Activated T-helper 1 cell treated with Interleukin-2 at 50 U/mL for 16 hours (primary cell): ENCODE measurements around the gene RAB24.

Source experiments
- DNase-seq: peaks from one replicate; pipeline ENCODE4 v3.0.0-alpha.2; 2020; ENCODE audit warnings: low read depth

Gene RAB24

GRCh38 chr5:177333420-177334154 is 30.1 kb upstream of the RAB24 start:
- DNase-seq = no peak

DNA sequence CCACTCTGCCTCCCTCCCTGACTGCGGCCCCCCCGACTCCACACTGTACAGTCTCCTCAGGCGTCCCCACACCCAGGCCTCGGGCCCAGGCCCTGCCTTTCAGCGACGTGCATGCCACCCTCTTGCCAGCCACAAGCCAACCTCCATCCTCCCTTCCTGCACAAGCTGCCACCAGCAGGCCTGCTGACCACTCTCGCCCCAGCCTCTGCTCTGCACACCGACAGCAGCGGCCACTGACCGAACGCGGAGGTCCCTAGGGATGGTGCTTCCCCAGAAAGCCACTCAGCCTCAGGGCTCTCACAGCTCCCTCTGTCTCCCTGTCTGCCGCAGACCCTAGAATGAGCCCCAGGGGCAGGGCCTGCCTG is 29.4 kb upstream of the RAB24 start:
- no peak for DNase-seq

DNA sequence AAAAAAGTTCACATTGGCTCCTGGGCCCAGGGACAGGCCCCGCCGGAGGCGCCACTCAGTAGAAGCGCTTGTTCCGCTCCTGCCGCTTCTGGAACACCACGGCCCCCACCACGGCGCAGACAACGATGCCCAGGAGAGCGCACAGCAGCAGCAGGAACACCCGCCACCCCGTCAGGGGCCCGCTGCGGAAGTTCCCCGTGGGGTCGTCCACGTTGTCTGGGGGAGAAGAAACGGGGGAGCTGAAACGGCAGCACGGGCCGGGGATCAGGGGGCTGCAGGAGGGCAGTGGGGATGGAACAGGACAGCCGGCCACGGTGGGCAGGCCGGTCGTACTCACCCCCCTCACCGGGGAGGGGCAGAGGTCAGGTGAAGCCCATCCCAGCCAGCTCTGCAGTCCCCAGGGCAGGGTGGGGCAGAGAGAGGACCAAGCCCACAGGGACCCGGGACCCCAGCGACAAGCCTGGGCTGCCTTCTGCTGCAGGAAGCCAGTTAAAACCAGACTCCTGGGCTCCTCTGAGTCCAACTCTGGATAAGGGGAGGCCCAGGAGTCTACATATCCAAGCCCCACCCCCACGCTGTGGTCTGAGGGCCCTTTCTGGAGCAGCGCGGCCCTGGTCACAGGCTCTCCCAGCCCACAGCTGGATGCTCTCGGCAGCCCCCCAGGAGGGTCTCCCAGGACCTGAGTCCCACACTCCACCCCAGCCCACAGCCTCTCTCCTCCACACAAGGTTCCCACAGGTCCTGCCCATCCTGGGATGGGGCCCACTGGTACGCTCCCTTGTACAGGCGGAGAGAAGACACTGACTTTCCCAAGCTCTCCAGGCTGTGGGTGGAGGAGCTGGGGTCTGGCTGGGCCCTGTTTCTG is 28.7 kb upstream of the RAB24 start:
- no peak for DNase-seq

DNA sequence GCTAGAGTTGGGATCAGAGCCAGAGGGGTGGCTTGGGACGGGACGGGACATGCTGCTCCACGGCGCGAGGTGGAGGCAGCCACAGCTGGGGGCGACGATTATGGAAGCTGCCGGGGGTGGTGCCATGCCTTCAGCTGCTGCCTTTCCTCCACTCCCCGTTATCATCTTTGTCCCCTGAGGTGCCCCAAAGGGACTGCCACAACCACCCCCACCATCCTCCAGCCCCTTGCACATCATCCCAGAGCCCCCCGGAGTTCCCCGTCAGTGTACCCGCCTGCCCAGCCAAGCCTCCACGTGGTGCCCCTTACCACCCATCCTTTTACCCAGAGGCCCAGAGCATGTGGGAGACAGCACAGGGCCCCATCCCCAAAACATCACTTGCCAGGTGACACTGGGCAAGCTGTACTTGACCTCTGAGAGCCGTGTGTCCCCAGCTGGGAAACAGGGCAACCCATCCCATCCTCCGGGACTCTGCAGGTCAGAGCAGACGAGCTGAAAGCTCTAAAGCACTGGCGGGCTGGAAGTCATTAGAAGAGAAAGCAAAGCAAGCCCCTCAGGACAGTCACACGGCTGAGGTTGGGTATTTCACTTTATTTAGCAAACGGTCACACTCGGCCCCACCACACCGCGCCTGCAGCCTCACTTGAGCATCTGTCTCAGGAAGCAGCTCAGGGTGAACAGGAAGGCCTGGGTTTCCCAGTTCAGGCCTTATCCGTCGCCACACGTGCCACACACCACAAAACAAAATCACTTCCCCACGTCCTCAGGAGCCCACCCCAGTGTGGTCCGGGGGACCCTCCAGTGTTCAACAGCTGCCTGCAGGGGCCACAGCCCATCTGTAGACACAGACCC is 27.7 kb upstream of the RAB24 start:
- no peak for DNase-seq

DNA sequence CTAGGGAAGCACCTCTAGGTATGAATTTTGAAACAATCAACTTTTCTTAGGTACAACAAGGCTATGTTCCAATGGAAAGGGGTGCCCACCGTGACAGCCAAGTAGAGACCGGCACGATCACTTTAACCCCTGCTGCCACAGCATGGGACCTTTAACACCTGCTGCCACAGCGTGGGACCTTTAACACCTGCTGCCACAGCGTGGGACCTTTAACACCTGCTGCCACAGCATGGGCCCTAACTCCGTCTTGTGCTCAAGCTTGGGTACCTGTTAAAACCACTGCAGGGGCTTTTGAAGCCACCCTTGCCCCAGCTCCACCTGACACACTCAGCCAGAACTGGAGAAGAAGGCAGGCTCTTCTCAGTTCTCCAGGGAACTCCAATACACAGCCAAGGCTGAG is 26.4 kb upstream of the RAB24 start:
- DNase-seq = no peak

DNA sequence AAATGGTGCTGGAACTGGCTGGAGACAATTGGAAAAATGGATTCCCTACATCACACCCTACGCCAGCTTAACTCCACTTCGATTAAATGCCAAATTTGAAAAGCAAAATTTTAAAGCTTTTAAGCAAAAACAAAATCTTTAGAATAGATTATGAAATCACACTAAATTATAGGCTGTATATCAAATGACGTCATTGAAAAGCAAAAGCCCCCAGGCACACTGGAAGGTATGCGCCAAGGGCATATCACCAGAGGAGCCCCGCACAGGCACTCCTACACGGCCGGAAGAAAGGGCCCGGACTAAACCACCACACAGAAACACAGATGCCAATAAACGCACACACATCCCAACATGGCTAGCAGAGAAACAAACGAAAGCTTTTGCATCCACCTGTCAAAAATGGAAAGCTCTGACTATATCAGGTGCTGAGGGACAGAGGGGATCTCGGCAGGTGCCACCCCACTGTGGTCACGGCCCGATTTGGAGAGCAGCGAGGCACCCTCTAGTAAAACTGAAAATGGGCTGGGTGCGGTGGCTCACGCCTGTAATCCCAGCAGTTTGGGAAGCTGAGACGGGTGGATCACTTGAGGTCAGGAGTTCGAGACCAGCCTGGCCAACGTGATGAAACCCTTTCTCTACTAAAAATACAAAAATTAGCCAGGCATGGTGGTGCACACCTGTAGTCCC is 25.2 kb upstream of the RAB24 start:
- DNase-seq = no peak

DNA sequence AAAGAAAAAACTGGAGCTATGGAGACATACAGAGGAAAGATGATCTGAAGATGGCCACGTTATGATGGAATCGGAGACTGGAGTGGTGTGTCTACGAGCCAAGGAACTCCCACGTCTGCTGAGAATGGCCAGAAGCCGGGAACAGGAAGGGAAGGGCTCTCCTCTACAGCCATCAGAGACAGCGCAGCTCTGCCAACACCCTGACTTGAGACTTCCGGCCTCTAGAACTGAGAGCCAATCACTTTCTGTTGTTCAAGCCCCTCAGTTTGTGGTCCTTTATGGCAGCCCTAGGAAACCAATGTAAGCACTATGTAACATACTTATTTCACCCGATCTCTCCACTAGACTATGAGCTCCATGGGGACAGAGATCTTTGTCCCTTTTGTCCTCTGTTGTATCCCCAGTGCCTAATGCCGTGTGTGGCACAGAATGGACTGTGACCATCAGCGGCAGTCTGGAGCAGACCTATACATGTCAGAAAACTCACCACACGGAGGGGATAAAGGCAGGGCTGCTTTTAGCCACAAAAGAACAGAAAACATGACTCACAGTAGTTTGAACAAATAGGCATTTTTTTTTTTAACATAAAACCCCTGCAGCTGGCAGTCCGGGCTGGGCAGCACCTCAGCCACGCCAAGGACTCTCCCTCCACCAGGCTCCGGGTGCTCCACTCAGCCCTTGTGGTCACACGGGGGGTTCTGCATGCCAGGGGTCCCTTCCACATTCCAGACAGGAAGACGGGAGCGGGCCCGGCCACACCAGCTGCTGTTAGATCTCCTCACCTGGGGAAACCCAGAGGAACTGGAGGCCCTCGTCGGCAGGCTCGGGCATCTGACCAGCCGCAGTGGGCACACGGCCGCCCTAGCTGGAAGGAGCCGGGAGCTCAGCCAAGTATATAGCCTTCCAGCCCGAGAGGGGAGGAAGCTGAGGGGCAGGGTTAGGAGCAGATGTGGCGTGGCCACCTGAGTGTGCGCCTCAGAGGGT is 24.3 kb upstream of the RAB24 start:
- DNase-seq = no peak

DNA sequence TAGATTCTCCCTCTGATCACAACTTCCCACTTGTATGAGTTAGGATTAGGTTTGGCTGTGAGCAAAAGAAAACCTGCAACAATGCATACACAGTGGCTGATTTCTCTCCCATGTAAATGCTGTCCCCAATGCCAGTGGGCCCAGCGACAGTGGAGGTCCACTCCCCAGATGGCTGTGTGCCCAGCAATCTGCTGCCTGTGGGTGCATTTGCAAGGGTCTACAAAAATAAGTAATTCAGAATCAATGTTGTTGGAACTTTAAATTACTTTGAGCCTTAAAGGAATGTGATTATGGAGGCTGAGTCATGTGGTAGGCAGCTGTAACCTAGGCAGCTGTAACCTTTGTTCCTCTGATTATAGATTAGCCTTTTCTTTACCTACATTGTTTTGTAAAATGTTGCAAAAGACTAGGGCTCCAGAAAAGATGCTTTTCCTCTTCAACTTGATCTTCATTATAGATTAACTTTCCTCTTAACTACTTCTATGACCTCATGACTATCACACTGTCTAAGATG is 22.4 kb upstream of the RAB24 start:
- no peak for DNase-seq

- no peak for DNase-seq
Measured at GRCh38 chr5:177320879-177321278, 17.4 kb upstream of the RAB24 start.

GRCh38 chr5:177319913-177320588 is 16.5 kb upstream of the RAB24 start:
- no peak for DNase-seq

DNA sequence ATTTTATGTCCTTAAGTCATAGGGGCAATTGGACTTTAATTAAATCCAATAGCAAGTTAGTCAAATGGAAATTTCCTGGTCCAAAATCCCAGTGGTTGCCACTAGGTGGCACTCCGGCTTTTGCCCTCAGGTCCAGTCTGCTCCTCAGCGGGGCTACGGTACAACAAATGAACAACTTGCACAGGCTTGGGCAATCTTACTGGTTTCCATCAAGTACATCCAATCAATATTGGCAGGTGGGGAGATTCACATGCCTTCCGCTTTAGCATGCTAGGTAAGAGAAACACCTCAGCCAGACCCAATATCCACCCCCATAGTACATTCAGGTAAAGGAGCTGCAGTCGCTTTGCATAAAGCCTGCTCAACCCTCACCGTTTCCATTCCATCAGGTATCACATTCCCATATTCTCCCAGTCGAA is 14.4 kb upstream of the RAB24 start:
- DNase-seq = peak; percentile 53

DNA sequence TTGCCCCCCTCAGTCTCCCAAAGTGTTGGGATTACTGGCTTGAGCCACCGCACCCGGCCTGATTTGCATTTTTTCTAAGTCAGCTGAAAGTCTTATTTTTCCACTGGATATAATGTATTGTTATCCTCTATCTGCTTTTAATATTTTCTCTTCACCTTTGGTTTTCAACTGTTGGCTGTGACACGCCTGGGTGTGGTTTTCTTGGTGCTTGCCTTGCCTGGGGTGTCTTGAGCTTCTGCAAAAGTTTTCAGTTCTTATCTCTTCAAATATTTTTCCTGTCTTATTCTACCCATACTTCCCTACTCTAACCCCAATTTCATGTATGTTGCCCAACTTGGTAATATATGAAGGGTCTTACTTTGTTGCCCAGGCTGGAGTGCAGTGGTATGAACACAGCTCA is 12.5 kb upstream of the RAB24 start:
- no peak for DNase-seq

DNA sequence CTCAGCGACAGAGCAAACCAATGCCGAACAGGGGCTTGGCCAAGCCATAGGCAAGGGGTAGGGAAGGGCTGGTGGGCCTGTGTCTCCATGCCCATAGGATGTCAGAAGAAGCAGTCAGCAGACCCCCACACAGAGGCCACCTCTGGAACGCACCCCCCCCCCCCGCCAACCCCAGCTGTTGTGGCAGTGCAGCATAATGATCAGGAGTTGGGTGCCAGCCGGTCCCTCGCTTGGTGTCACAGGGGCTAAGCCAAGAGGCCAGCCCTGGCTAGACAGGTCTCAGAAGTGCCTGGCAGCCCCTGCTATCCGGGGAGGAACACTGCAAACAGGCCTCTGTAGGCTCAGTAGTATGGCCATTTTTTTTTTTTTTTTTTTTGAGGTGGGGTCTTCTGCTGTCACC is 11.9 kb upstream of the RAB24 start:
- DNase-seq = no peak

GRCh38 chr5:177314376-177315342 is 11.1 kb upstream of the RAB24 start:
- DNase-seq = no peak

- DNase-seq = no peak
Measured at GRCh38 chr5:177313561-177314259, 10.2 kb upstream of the RAB24 start.

GRCh38 chr5:177312649-177313181 is 9.2 kb upstream of the RAB24 start:
- DNase-seq = no peak

GRCh38 chr5:177311723-177312648 is 8.5 kb upstream of the RAB24 start, which contains the start of gene MXD3:
TSS of gene MXD3 (minus strand) at chr5:177311898. CDS start at chr5:177311830, 68 bp downstream.
- DNase-seq = peak; percentile 86
